Measurements from ENCODE around the gene GAS7. TPM values are rescaled to one million over a fixed set of nuclear protein-coding genes. Genes with fewer than 3 reads are reported as not detected.
"Not testable (repeated sequence)": the region's sequence is repeated elsewhere in the genome, so short reads cannot be mapped to it uniquely, and the experiment has no call there.

The GAS7 gene
- total RNA-seq, 5 donors from 2014 or later (not counting 1 experiment from before 2014, with no cell fraction given), result 0.93 to 10.5 (median 3.8) TPM

- H3K9me3 ChIP-seq; H3K27ac Mint-ChIP-seq; ATAC-seq (replicated peaks in 1 of 4); H3K4me3 ChIP-seq (ENCODE audit: control insufficient read depth in 1 of 2, extremely low read depth in 1 of 2, low read length in 1 of 2); H3K27me3 Mint-ChIP-seq; H3K27ac ChIP-seq (ENCODE audit: low read length); H3K4me3 Mint-ChIP-seq; H3K4me1 Mint-ChIP-seq; H3K9me3 Mint-ChIP-seq; H3K36me3 ChIP-seq (ENCODE audit: control insufficient read depth in 2 of 2, extremely low read depth in 1 of 2, insufficient read depth in 1 of 2, low read length in 1 of 2); DNase-seq; H3K36me3 Mint-ChIP-seq; CTCF ChIA-PET; H3K27me3 ChIP-seq (replicated peaks in 1 of 2; ENCODE audit: control insufficient read depth in 2 of 2, extremely low read depth in 1 of 2, insufficient read depth in 2 of 2, low read length in 1 of 2); POLR2A ChIA-PET; H3K4me1 ChIP-seq (ENCODE audit: control insufficient read depth in 1 of 2, extremely low read depth in 1 of 2, insufficient read depth in 2 of 2, low read length in 2 of 2): not testable (repeated sequence)
- 100% methylated on average over 2 of the region's 8 CpGs for WGBS (ENCODE audit: insufficient coverage)
These were observed 103.1 kb downstream of the GAS7 start for GRCh38 chr17:10095295-10095694.

DNA sequence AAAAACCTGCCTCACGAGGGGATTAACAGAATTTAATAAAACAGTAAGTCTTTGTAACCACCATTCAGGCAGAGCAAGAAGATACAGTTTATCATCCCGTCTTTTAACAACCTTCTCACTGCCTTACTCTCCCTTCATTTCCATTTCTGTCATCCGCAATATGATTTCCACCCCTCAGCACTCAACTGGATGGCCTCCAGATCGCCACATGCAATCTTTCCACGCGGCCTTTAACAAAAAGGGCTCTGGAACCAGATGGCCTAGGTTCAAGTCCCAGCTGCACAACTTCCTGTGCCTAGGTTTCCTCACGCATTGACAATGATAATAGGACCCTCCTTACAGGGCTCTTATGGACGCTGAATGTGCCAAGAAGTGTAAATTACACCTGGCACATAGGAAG, 103.6 kb downstream of the GAS7 start:
- POLR2A ChIA-PET, result no interaction called here
- H3K4me1 ChIP-seq (ENCODE audit: control insufficient read depth in 1 of 2, extremely low read depth in 1 of 2, insufficient read depth in 2 of 2, low read length in 2 of 2), result no peaks in the 10 kb centered on the region
- H3K27ac Mint-ChIP-seq, result no peak overlapping the region
- H3K4me3 Mint-ChIP-seq, result no peak overlapping the region
- H3K4me1 Mint-ChIP-seq, result no peaks in the 10 kb centered on the region
- H3K27ac ChIP-seq (ENCODE audit: low read length), result no peak overlapping the region
- DNase-seq (no peak), ATAC-seq (replicated peaks in 1 of 4) (no peak)
- H3K4me3 ChIP-seq (ENCODE audit: control insufficient read depth in 1 of 2, extremely low read depth in 1 of 2, low read length in 1 of 2), result no peak overlapping the region
- no peaks in the 10 kb centered on the region for H3K36me3 ChIP-seq (ENCODE audit: control insufficient read depth in 2 of 2, extremely low read depth in 1 of 2, insufficient read depth in 1 of 2, low read length in 1 of 2)
- 80% methylated on average over 6 of the region's 8 CpGs for WGBS (ENCODE audit: insufficient coverage)
- H3K27me3 ChIP-seq (replicated peaks in 1 of 2; ENCODE audit: control insufficient read depth in 2 of 2, extremely low read depth in 1 of 2, insufficient read depth in 2 of 2, low read length in 1 of 2), result no peaks in the 10 kb centered on the region
- H3K36me3 Mint-ChIP-seq, result no peaks in the 10 kb centered on the region
- no peaks in the 10 kb centered on the region for H3K9me3 ChIP-seq
- peaks cover 0 to 6% (median 4%) of the 10 kb centered on the region in 3 donors for H3K9me3 Mint-ChIP-seq
- CTCF ChIA-PET, result no interaction called here
- H3K27me3 Mint-ChIP-seq, result no peaks in the 10 kb centered on the region

- no peaks in the 10 kb centered on the region for H3K36me3 Mint-ChIP-seq
- H3K9me3 Mint-ChIP-seq, result peaks cover 0 to 6% (median 4%) of the 10 kb centered on the region in 3 donors
- H3K4me3 Mint-ChIP-seq, result no peak overlapping the region
- Histone ChIP-seq H3K27ac (ENCODE audit: low read length) (no peak overlapping the region), H3K4me3 (ENCODE audit: control insufficient read depth in 1 of 2, extremely low read depth in 1 of 2, low read length in 1 of 2) (no peak overlapping the region), H3K9me3 (no peaks in the 10 kb centered on the region), H3K4me1 (ENCODE audit: control insufficient read depth in 1 of 2, extremely low read depth in 1 of 2, insufficient read depth in 2 of 2, low read length in 2 of 2) (no peaks in the 10 kb centered on the region), H3K27me3 (replicated peaks in 1 of 2; ENCODE audit: control insufficient read depth in 2 of 2, extremely low read depth in 1 of 2, insufficient read depth in 2 of 2, low read length in 1 of 2) (no peaks in the 10 kb centered on the region), H3K36me3 (ENCODE audit: control insufficient read depth in 2 of 2, extremely low read depth in 1 of 2, insufficient read depth in 1 of 2, low read length in 1 of 2) (no peaks in the 10 kb centered on the region)
- DNase-seq (no peak), ATAC-seq (replicated peaks in 1 of 4) (no peak)
- no peaks in the 10 kb centered on the region for H3K27me3 Mint-ChIP-seq
- no CpG with 5 or more reads among the region's 2 CpGs for WGBS (ENCODE audit: insufficient coverage)
- POLR2A ChIA-PET, result no interaction called here
- no peak overlapping the region for H3K27ac Mint-ChIP-seq
- no peaks in the 10 kb centered on the region for H3K4me1 Mint-ChIP-seq
- CTCF ChIA-PET, result no interaction called here
These were observed 105.8 kb downstream of the GAS7 start for GRCh38 chr17:10092595-10092994.

DNA sequence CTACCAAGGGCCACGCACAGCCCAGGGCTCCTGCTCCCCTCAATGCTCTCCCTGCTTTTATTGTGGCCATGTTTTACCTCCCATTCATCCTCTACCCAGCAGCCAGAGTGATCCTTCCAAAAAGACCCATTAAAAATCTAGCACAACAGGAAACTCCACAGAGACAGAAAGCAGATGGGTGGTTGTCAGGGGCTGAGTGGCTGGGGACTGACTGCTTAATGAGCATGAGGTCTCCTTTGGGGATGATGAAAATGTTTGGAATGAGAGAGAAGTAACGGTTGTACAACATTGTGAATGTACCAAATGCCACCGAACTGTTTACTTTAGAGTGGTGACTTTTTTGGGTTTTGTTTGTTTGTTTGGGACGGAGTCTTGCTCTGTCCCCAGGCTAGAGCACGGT, 107.4 kb downstream of the GAS7 start:
- no peaks in the 10 kb centered on the region for H3K27me3 ChIP-seq (replicated peaks in 1 of 2; ENCODE audit: control insufficient read depth in 2 of 2, extremely low read depth in 1 of 2, insufficient read depth in 2 of 2, low read length in 1 of 2)
- H3K9me3 ChIP-seq, result no peaks in the 10 kb centered on the region
- peaks cover 0 to 4% of the 10 kb centered on the region in 2 experiments for H3K4me1 ChIP-seq (ENCODE audit: control insufficient read depth in 1 of 2, extremely low read depth in 1 of 2, insufficient read depth in 2 of 2, low read length in 2 of 2)
- Mint-ChIP-seq H3K4me1 (peaks cover 0 to 6% (median 2%) of the 10 kb centered on the region in 3 donors), H3K4me3 (no peak overlapping the region), H3K27ac (no peak overlapping the region), H3K27me3 (no peaks in the 10 kb centered on the region), H3K36me3 (no peaks in the 10 kb centered on the region), H3K9me3 (peaks cover 0 to 6% (median 4%) of the 10 kb centered on the region in 3 donors)
- no peak for DNase-seq
- no peak overlapping the region for H3K4me3 ChIP-seq (ENCODE audit: control insufficient read depth in 1 of 2, extremely low read depth in 1 of 2, low read length in 1 of 2)
- ChIA-PET POLR2A (no interaction called here), CTCF (interaction anchor here in 1 of 2 donors (0.6 kb wide), 1 partner anchor 134 kb away, joined by 3 read pairs; no protein-coding TSS in a partner anchor)
- no peak for ATAC-seq (replicated peaks in 1 of 4)
- H3K36me3 ChIP-seq (ENCODE audit: control insufficient read depth in 2 of 2, extremely low read depth in 1 of 2, insufficient read depth in 1 of 2, low read length in 1 of 2), result no peaks in the 10 kb centered on the region
- WGBS (ENCODE audit: insufficient coverage), result 100% methylated on average over 3 of the region's 5 CpGs
- no peak overlapping the region for H3K27ac ChIP-seq (ENCODE audit: low read length)

DNA sequence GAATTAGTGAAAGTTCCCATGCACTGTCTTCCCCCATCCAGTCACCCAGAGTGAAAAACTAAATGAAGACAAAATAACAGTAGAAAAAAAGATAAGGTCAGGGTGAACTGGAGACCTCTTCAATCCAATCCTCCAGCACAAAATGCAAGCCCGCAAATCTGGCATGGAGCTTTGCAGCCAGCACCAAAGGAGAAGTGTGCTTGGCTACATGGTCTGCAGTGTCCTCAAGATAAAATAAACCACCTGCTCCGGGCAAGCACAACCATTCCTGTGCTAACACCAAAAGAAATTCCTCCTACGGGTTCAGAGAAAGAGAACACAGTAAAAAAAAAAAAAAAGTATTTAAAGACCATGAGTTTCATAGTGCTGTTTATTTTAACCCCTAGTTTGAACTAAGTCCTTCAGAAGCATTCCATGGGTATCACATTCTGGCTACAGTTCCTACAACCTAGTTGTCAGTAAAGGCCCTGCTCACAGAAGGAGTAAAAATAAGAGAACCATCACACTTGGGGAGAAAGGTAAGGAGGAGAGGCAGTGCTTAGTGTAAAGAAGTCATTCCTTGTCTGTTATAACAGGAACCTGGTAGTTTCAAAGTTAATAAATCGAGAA, 109.1 kb downstream of the GAS7 start:
- no peak for DNase-seq
- Mint-ChIP-seq H3K4me3 (no peak overlapping the region), H3K4me1 (peaks cover 0 to 6% (median 2%) of the 10 kb centered on the region in 3 donors), H3K27ac (no peak overlapping the region), H3K36me3 (no peaks in the 10 kb centered on the region), H3K27me3 (no peaks in the 10 kb centered on the region), H3K9me3 (peaks cover 0 to 6% (median 4%) of the 10 kb centered on the region in 3 donors)
- H3K9me3 ChIP-seq, result no peaks in the 10 kb centered on the region
- peaks cover 0 to 4% of the 10 kb centered on the region in 2 experiments for H3K4me1 ChIP-seq (ENCODE audit: control insufficient read depth in 1 of 2, extremely low read depth in 1 of 2, insufficient read depth in 2 of 2, low read length in 2 of 2)
- CTCF ChIA-PET, result no interaction called here
- no peaks in the 10 kb centered on the region for H3K36me3 ChIP-seq (ENCODE audit: control insufficient read depth in 2 of 2, extremely low read depth in 1 of 2, insufficient read depth in 1 of 2, low read length in 1 of 2)
- H3K27ac ChIP-seq (ENCODE audit: low read length), result no peak overlapping the region
- POLR2A ChIA-PET, result no interaction called here
- no CpG with 5 or more reads among the region's 4 CpGs for WGBS (ENCODE audit: insufficient coverage)
- ATAC-seq (replicated peaks in 1 of 4), result no peak
- H3K27me3 ChIP-seq (replicated peaks in 1 of 2; ENCODE audit: control insufficient read depth in 2 of 2, extremely low read depth in 1 of 2, insufficient read depth in 2 of 2, low read length in 1 of 2), result peaks cover 0 to 5% of the 10 kb centered on the region in 2 experiments
- no peak overlapping the region for H3K4me3 ChIP-seq (ENCODE audit: control insufficient read depth in 1 of 2, extremely low read depth in 1 of 2, low read length in 1 of 2)

DNA sequence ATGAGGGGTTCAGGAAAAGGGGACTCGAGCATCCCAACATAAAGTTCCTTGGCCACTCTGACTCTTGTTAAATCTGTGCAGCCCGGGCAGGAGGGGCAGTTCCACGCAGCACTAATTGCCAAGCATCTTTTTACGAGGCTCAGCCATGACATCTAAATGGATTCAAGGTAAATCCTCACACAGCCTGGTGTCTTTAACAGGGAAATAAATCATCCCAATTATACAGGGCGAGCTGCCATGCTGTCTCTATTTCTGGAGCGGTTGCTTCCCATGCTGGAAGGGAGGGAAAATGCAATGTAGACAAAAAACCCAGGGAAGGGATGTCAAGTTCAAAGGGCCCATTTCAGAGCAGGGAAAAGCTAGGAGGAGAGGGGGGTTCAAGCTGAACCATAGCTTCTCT, 110.0 kb downstream of the GAS7 start:
- H3K4me3 Mint-ChIP-seq, result no peak overlapping the region
- DNase-seq (no peak), ATAC-seq (replicated peaks in 1 of 4) (no peak)
- CTCF ChIA-PET, result no interaction called here
- H3K4me1 Mint-ChIP-seq, result peaks cover 0 to 6% (median 2%) of the 10 kb centered on the region in 3 donors
- peaks cover 0 to 6% (median 4%) of the 10 kb centered on the region in 3 donors for H3K9me3 Mint-ChIP-seq
- H3K36me3 Mint-ChIP-seq, result no peaks in the 10 kb centered on the region
- no peaks in the 10 kb centered on the region for H3K27me3 Mint-ChIP-seq
- POLR2A ChIA-PET, result no interaction called here
- H3K4me1 ChIP-seq (ENCODE audit: control insufficient read depth in 1 of 2, extremely low read depth in 1 of 2, insufficient read depth in 2 of 2, low read length in 2 of 2), result peaks cover 0 to 4% of the 10 kb centered on the region in 2 experiments
- 87% methylated on average over 5 of the region's 6 CpGs for WGBS (ENCODE audit: insufficient coverage)
- H3K4me3 ChIP-seq (ENCODE audit: control insufficient read depth in 1 of 2, extremely low read depth in 1 of 2, low read length in 1 of 2), result no peak overlapping the region
- H3K9me3 ChIP-seq, result no peaks in the 10 kb centered on the region
- no peak overlapping the region for H3K27ac Mint-ChIP-seq
- peaks cover 0 to 5% of the 10 kb centered on the region in 2 experiments for H3K27me3 ChIP-seq (replicated peaks in 1 of 2; ENCODE audit: control insufficient read depth in 2 of 2, extremely low read depth in 1 of 2, insufficient read depth in 2 of 2, low read length in 1 of 2)
- H3K36me3 ChIP-seq (ENCODE audit: control insufficient read depth in 2 of 2, extremely low read depth in 1 of 2, insufficient read depth in 1 of 2, low read length in 1 of 2), result no peaks in the 10 kb centered on the region
- no peak overlapping the region for H3K27ac ChIP-seq (ENCODE audit: low read length)

GRCh38 chr17:10087355-10087754, 111.1 kb downstream of the GAS7 start:
- no peaks in the 10 kb centered on the region for H3K27me3 Mint-ChIP-seq
- H3K27ac Mint-ChIP-seq, result no peak overlapping the region
- Histone ChIP-seq H3K4me1 (ENCODE audit: control insufficient read depth in 1 of 2, extremely low read depth in 1 of 2, insufficient read depth in 2 of 2, low read length in 2 of 2) (peaks cover 0 to 4% of the 10 kb centered on the region in 2 experiments), H3K27ac (ENCODE audit: low read length) (no peak overlapping the region), H3K4me3 (ENCODE audit: control insufficient read depth in 1 of 2, extremely low read depth in 1 of 2, low read length in 1 of 2) (no peak overlapping the region), H3K9me3 (no peaks in the 10 kb centered on the region), H3K27me3 (replicated peaks in 1 of 2; ENCODE audit: control insufficient read depth in 2 of 2, extremely low read depth in 1 of 2, insufficient read depth in 2 of 2, low read length in 1 of 2) (peaks cover 0 to 5% of the 10 kb centered on the region in 2 experiments), H3K36me3 (ENCODE audit: control insufficient read depth in 2 of 2, extremely low read depth in 1 of 2, insufficient read depth in 1 of 2, low read length in 1 of 2) (no peaks in the 10 kb centered on the region)
- ATAC-seq (replicated peaks in 1 of 4) (no peak), DNase-seq (no peak)
- H3K36me3 Mint-ChIP-seq, result no peaks in the 10 kb centered on the region
- ChIA-PET CTCF (no interaction called here), POLR2A (no interaction called here)
- H3K9me3 Mint-ChIP-seq, result peaks cover 0 to 4% (median 0%) of the 10 kb centered on the region in 3 donors
- peaks cover 0 to 6% (median 2%) of the 10 kb centered on the region in 3 donors for H3K4me1 Mint-ChIP-seq
- WGBS (ENCODE audit: insufficient coverage), result 50% methylated on average over 1 of the region's 3 CpGs
- no peak overlapping the region for H3K4me3 Mint-ChIP-seq
